ENCODE measurements around the gene TRABD2B.

DNA sequence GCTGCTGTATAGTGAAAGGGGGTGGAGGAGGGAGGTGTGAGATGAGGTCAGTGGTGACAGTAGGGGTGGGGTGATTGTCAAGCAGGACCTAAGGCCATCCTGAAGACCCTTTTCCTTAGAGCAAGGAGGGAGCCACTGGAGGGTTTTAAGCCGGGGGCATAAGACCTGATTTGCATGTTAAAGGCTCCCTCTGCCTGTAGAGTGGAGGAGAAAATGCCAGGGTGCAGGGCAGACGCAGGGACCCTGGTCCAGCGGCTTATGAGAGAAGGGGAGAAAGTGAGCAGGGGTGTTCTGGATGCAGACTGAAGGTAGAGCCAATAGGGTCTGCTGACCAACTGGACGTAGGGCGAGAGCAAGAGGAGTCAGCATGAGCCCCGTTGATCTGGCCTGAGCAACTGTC, 154.1 kb downstream of the TRABD2B start:
- no peak for TF ChIP-seq EZH2 (IDR thresholded peaks at IDR 0.05; ENCODE audit: insufficient read depth, low read length)
- TF ChIP-seq, protein P1, sequence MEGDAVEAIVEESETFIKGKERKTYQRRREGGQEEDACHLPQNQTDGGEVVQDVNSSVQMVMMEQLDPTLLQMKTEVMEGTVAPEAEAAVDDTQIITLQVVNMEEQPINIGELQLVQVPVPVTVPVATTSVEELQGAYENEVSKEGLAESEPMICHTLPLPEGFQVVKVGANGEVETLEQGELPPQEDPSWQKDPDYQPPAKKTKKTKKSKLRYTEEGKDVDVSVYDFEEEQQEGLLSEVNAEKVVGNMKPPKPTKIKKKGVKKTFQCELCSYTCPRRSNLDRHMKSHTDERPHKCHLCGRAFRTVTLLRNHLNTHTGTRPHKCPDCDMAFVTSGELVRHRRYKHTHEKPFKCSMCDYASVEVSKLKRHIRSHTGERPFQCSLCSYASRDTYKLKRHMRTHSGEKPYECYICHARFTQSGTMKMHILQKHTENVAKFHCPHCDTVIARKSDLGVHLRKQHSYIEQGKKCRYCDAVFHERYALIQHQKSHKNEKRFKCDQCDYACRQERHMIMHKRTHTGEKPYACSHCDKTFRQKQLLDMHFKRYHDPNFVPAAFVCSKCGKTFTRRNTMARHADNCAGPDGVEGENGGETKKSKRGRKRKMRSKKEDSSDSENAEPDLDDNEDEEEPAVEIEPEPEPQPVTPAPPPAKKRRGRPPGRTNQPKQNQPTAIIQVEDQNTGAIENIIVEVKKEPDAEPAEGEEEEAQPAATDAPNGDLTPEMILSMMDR (IDR thresholded peaks at IDR 0.05; ENCODE audit: insufficient read depth, low read depth, low read length): no peak
